ENCODE data around the gene RALGPS2.
"Not testable (repeated sequence)": the region's sequence is repeated elsewhere in the genome, so short reads cannot be mapped to it uniquely, and the experiment has no call there.

The RALGPS2 gene

DNA sequence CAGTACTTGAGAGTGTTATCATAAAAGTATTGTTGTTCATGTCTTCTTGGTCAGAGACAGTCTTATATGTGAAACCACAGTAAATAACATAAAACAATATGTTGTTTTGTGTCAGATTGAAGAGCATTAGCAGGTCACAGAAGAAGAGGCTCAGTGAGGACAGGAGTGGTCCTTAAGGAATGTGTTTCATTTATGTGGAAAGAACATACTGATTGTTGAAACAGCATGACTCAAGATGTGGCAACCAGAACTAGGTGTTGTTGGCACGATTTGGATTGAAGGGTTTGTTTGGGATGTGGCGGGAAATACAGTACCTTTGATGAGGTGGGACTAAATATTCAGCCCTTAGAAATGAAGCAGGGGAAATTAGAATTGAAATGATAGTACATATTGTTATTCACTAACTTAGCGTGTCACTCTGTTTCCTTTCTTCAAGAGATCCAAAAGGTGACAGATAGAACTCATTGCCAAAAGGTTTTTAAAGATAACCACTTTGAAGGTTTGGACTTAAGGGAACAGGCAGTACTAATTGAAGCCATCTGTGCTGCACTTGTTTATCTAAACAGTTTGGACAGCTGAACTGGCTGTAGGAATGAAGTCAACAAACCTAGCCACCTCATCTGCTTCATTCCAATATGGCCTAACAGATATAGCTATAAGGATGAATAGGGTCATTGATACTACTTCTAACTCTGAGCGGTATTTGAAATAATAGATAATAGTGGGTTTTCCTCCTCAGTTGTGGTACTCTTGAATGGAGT lies 14.4 kb downstream of the RALGPS2 start:
- ChIA-PET POLR2A (no interaction called here), CTCF (interaction anchor here (1.2 to 2.5 kb wide), 5 partner anchors 8 to 264 kb away, joined by 4 to 9 read pairs (median 5); no protein-coding TSS in a partner anchor)
- no peak for TF ChIP-seq CTCF (IDR thresholded peaks at IDR 0.05; ENCODE audit: insufficient read depth, low read length, missing control alignments)
- no peak for DNase-seq (ENCODE audit: low read depth, low spot score)
- no peak overlapping the region for H3K4me3 ChIP-seq (ENCODE audit: low read depth, low read length)

- CTCF ChIA-PET = interaction anchor here (2.5 kb wide), 1 partner anchor 13 kb away, joined by 8 read pairs; no protein-coding TSS in a partner anchor
- no peak for TF ChIP-seq CTCF (IDR thresholded peaks at IDR 0.05; ENCODE audit: insufficient read depth, low read length, missing control alignments)
- no peak overlapping the region for H3K4me3 ChIP-seq (ENCODE audit: low read depth, low read length)
- no peak for DNase-seq (ENCODE audit: low read depth, low spot score)
- POLR2A ChIA-PET = no interaction called here
Measured at GRCh38 chr1:178740491-178740890, 15.4 kb downstream of the RALGPS2 start.

DNA sequence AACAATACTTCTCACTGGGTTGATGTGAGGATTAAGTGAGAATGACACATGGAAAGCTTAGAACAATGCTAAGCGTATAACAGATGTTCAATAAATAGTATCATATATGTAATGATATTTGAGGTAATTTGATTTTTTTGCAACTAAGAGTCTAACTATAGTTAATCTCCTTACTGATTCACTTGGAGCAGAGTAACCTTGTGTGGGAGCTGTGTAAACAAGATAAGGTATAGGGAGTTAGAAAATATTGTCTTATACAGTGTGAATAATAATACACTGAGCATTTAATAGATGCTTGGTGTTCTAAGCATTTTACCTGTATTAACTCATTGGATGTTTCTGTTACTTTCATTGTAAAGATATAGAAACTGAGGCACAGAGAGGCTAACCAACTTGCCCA lies 15.9 kb downstream of the RALGPS2 start:
- no peak overlapping the region for H3K4me3 ChIP-seq (ENCODE audit: low read depth, low read length)
- no peak for DNase-seq (ENCODE audit: low read depth, low spot score)
- POLR2A ChIA-PET = no interaction called here
- TF ChIP-seq CTCF (IDR thresholded peaks at IDR 0.05; ENCODE audit: insufficient read depth, low read length, missing control alignments) = no peak
- CTCF ChIA-PET = interaction anchor here (2.5 kb wide), 1 partner anchor 13 kb away, joined by 8 read pairs; no protein-coding TSS in a partner anchor

DNA sequence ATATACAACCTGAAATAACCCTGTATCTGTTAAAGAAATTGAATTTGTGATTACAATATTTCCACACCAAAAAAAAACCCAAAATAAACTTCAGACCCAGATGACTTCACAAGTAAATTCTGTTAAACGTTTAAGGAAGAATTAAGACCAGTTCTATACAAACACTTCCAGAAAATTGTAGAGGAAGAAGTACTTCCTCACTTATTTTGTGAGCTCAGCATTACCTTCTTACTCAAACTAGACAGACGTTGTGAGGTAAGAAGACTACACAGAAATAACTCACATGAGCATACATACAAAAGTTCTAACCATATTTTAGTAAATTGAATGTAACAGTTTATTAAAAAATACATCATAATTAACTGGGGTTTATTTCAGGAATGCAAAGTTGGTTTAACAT lies 18.8 kb downstream of the RALGPS2 start:
- no peak overlapping the region for H3K4me3 ChIP-seq (ENCODE audit: low read depth, low read length)
- no peak for DNase-seq (ENCODE audit: low read depth, low spot score)
- no peak for TF ChIP-seq CTCF (IDR thresholded peaks at IDR 0.05; ENCODE audit: insufficient read depth, low read length, missing control alignments)

DNA sequence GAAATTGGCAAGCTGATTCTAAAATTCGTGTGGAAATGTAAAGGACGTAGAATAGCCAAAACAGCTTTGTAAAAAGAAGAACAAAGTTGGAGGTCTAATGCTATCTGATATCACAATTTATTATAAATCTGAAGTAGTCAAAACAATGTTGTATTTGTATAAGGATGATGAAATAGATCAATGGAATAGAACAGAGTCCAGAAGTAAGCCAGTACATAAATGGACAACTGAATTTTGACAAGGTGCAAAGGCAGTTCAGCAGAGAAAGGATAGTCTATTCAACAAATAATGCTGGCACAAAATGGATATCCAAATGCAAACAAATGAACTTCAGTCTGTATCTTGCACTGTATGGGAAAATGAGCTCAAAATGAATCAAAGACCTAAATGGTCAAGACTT lies 20.2 kb downstream of the RALGPS2 start:
- no peak overlapping the region for H3K4me3 ChIP-seq (ENCODE audit: low read depth, low read length)
- DNase-seq (ENCODE audit: low read depth, low spot score) = no peak
- ChIA-PET CTCF (no interaction called here), POLR2A (interaction anchor here (0.7 kb wide), 1 partner anchor 548 kb away, joined by 3 read pairs; no protein-coding TSS in a partner anchor)
- no peak for TF ChIP-seq CTCF (IDR thresholded peaks at IDR 0.05; ENCODE audit: insufficient read depth, low read length, missing control alignments)

More for the DNA sequence above, 18.8 kb downstream of the RALGPS2 start:
- POLR2A ChIA-PET = no interaction called here
- CTCF ChIA-PET = interaction anchor here (1.2 to 1.5 kb wide), 2 partner anchors 10 to 15 kb away, joined by 3 to 4 read pairs; no protein-coding TSS in a partner anchor

GRCh38 chr1:178746345-178746744 lies 21.3 kb downstream of the RALGPS2 start:
- no peak for TF ChIP-seq CTCF (IDR thresholded peaks at IDR 0.05; ENCODE audit: insufficient read depth, low read length, missing control alignments)
- no peak for DNase-seq (ENCODE audit: low read depth, low spot score)
- ChIA-PET CTCF (interaction anchor here (1.3 to 1.4 kb wide), 2 partner anchors 203 to 206 kb away, joined by 3 to 6 read pairs; no protein-coding TSS in a partner anchor), POLR2A (no interaction called here)
- no peak overlapping the region for H3K4me3 ChIP-seq (ENCODE audit: low read depth, low read length)

DNA sequence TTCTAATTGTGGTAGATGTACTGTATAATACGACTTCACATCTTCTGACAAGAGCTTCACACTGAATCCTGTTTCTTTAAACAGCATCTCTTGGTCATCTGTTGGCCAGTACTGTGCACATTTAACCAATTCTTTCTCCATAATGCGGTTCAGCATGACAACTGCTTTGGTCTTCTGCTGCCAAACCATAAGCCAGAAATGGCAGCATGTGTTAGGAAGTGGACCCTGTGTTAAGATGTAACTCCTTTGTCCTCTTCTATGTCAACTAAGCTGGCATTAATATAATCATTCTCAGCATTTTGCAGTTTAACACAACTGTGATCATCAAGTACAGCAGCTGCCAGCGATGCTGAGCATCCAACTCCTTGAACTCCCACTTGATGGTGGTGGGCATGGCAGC lies 22.3 kb downstream of the RALGPS2 start:
- CTCF ChIA-PET = interaction anchor here (0.6 to 1.6 kb wide), 5 partner anchors 9 to 207 kb away, joined by 3 to 6 read pairs (median 3); no protein-coding TSS in a partner anchor
- H3K4me3 ChIP-seq (ENCODE audit: low read depth, low read length); POLR2A ChIA-PET; DNase-seq (ENCODE audit: low read depth, low spot score): not testable (repeated sequence)

Measured in AG04449 (cell line).